Measurements from ENCODE around the gene PRR23B. TPM values are rescaled to one million over a fixed set of nuclear protein-coding genes. Genes with fewer than 3 reads are reported as not detected.
"Not testable (repeated sequence)": the region's sequence is repeated elsewhere in the genome, so short reads cannot be mapped to it uniquely, and the experiment has no call there.

The PRR23B gene
- total RNA-seq, 1 experiment from 2014 or later = not detected

- Histone ChIP-seq H3K27ac (ENCODE audit: low read depth, low read length, poor library complexity, severe bottlenecking) (no peak overlapping the region), H3K4me3 (ENCODE audit: low read depth, low read length, poor library complexity, severe bottlenecking) (no peak overlapping the region), H3K4me1 (ENCODE audit: insufficient read depth, low read length, poor library complexity, severe bottlenecking) (no peaks in the 10 kb centered on the region), H3K36me3 (ENCODE audit: insufficient read depth, low read length, poor library complexity, severe bottlenecking) (no peaks in the 10 kb centered on the region), H3K27me3 (replicated peaks; ENCODE audit: insufficient read depth, low read depth, low read length, poor library complexity) (no peaks in the 10 kb centered on the region), H3K9me3 (ENCODE audit: low read depth, low read length, poor library complexity, severe bottlenecking) (no peaks in the 10 kb centered on the region)
- DNase-seq (ENCODE audit: low spot score) = no peak
- TF ChIP-seq CTCF (conservative IDR thresholded peaks at IDR 0.05; ENCODE audit: low read depth, low read length) = no peak
- TF ChIP-seq EZH2 (IDR thresholded peaks at IDR 0.05; ENCODE audit: borderline replicate concordance, low read depth, low read length, poor library complexity, severe bottlenecking) = no peak
- CTCF ChIA-PET = no interaction called here
- POLR2A ChIA-PET (ENCODE audit: low non-redundant PET) = no interaction called here
- BruUV-seq (replicated peaks) = no TSS peak
- intact Hi-C loops (cut with micrococcal nuclease; ENCODE audit: unreplicated experiment) = no loop called here
Observed at GRCh38 chr3:139032326-139033002, 11.7 kb upstream of the PRR23B start.

DNA sequence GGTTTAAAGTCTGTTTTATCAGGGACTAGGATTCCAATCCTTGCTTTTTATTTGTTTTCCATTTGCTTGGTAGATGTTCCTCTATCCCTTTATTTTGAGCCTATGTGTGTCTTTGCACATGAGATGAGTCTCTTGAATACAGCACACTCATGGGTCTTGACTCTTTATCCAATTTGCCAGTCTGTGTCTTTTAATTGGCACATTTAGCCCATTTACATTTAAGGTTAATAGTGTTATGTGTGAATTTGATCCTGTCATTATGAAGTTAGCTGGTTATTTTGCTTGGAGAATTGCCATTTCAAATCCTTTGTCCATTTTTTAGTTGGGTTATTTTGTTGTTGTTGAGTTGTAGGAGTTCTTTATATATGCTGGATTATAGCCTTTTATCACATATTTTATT is 9.8 kb upstream of the PRR23B start:
- intact Hi-C loops (cut with micrococcal nuclease; ENCODE audit: unreplicated experiment); H3K9me3 ChIP-seq (ENCODE audit: low read depth, low read length, poor library complexity, severe bottlenecking); BruUV-seq (replicated peaks): not testable (repeated sequence)

GRCh38 chr3:139024968-139025367 is 4.2 kb upstream of the PRR23B start:
- Histone ChIP-seq H3K36me3 (ENCODE audit: insufficient read depth, low read length, poor library complexity, severe bottlenecking) (no peaks in the 10 kb centered on the region), H3K4me1 (ENCODE audit: insufficient read depth, low read length, poor library complexity, severe bottlenecking) (no peaks in the 10 kb centered on the region), H3K9me3 (ENCODE audit: low read depth, low read length, poor library complexity, severe bottlenecking) (no peaks in the 10 kb centered on the region), H3K27ac (ENCODE audit: low read depth, low read length, poor library complexity, severe bottlenecking) (no peak overlapping the region), H3K27me3 (replicated peaks; ENCODE audit: insufficient read depth, low read depth, low read length, poor library complexity) (no peaks in the 10 kb centered on the region), H3K4me3 (ENCODE audit: low read depth, low read length, poor library complexity, severe bottlenecking) (no peak overlapping the region)
- no peak for TF ChIP-seq EZH2 (IDR thresholded peaks at IDR 0.05; ENCODE audit: borderline replicate concordance, low read depth, low read length, poor library complexity, severe bottlenecking)
- no peak for TF ChIP-seq CTCF (conservative IDR thresholded peaks at IDR 0.05; ENCODE audit: low read depth, low read length)
- no peak for DNase-seq (ENCODE audit: low spot score)
- intact Hi-C loops (cut with micrococcal nuclease; ENCODE audit: unreplicated experiment) = no loop called here
- CTCF ChIA-PET = no interaction called here
- BruUV-seq (replicated peaks) = no TSS peak
- POLR2A ChIA-PET (ENCODE audit: low non-redundant PET) = no interaction called here

More for the DNA sequence above, 9.8 kb upstream of the PRR23B start:
- H3K27me3 ChIP-seq (replicated peaks; ENCODE audit: insufficient read depth, low read depth, low read length, poor library complexity); DNase-seq (ENCODE audit: low spot score); CTCF ChIA-PET; H3K4me1 ChIP-seq (ENCODE audit: insufficient read depth, low read length, poor library complexity, severe bottlenecking); POLR2A ChIA-PET (ENCODE audit: low non-redundant PET); H3K4me3 ChIP-seq (ENCODE audit: low read depth, low read length, poor library complexity, severe bottlenecking); H3K36me3 ChIP-seq (ENCODE audit: insufficient read depth, low read length, poor library complexity, severe bottlenecking); H3K27ac ChIP-seq (ENCODE audit: low read depth, low read length, poor library complexity, severe bottlenecking): not testable (repeated sequence)

All from A673 (cell line).